GM21576 (cell line): ENCODE results near the gene HOTAIR.

Source experiments
- ATAC-seq: cut with Tn5 transposase; IDR thresholded peaks from one replicate; pipeline ENCODE4 v1.9.1; 2021; ENCODE audit warnings: mild to moderate bottlenecking, moderate library complexity; ENCODE audit not compliant: unreplicated experiment

HOTAIR gene

DNA sequence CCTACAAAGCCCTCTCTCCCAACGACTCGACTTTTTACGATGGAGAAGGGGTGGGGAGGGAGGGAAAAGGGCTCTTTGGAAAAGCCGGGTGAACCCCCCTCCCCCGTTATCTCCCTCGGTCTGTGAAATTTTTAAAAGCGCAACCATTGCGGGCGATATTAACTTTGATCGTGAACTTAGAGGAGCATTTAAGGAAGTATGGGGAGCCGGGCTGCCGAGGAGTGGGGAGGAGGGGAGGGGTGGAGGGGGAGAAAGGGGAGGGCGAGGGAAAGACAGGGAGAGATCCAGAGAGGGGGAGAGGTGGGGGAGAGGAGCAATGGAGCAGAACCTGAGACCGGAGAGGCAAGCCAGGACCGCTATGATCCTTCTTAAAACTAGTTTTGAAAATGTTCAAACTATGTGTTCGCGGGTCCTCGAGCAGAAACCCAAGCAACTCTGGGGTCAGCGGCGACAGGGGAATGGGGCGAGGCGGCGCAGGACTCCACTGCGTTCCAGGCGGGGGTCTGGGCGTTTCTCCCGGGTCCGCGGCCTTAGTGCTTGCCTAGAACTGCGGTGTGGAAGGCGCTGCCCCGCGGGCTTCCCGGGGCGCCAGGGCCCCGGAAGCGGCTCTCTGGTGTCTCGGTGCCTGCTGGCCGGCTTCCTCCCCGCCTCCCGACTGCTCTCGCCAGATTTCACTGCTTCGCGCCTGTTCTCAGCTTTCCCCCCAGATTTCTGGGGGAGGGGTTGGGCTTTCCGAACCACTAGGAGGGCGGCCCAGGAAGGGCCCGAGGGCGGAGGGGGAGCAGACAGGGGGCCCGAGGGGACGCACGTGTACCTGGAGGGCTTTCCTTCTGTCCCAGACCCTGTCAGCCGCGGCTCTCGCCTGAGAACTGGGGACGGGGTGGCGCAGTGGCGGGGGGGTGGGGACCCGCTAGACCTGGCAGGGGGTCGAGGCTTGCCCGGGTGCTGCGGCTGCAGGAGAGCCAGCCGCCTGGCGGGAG is at the start of gene HOTAIR:
TSS of gene HOTAIR (minus strand) at position 871 of the 980 bp plus-strand sequence.
- no peak for ATAC-seq

- no peak for ATAC-seq
Measured at GRCh38 chr12:54024127-54024526, 49.4 kb upstream of the HOTAIR start.

GRCh38 chr12:54022960-54023884 is 48.5 kb upstream of the HOTAIR start:
- no peak for ATAC-seq

GRCh38 chr12:54021432-54022013 is 46.8 kb upstream of the HOTAIR start:
- no peak for ATAC-seq

GRCh38 chr12:54020591-54021405 is 46.0 kb upstream of the HOTAIR start:
- ATAC-seq: no peak

- ATAC-seq: no peak
Measured at GRCh38 chr12:54019924-54020590, 45.3 kb upstream of the HOTAIR start.

DNA sequence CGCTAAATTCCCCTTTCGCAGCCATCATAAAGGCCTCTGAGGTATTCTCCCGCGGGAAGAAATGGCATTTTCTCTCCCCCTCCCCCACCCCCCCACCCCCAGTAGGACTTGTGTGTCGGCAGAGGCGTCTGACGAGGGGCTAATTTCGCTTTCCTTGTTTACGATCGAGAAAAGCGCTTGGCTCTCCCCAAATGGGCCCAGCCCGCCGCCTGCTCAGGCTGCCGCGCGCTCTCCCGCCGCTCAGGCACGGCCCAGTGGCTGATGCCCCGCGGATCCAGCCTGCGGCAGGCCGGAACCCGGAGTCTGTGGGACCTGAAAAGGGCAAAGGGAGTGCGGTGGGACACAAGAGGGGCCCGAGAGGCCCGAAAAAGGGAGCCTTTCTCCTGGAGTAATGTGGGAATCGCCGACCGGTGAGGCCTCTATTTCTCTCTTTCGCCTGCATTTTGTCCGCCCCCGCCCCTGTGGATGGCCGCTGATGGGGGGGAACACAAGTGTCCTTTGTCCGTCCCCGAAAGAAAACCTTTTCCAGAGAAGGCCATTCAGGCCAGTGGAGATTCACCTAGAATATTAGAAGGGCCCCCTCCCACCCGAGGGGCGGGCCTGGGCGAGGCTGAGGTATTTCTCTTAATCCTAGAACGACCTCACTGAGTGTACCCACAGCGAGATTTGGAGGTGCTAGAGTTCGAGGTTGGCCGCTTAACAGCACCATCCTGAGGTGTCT is 44.5 kb upstream of the HOTAIR start:
- ATAC-seq: no peak

DNA sequence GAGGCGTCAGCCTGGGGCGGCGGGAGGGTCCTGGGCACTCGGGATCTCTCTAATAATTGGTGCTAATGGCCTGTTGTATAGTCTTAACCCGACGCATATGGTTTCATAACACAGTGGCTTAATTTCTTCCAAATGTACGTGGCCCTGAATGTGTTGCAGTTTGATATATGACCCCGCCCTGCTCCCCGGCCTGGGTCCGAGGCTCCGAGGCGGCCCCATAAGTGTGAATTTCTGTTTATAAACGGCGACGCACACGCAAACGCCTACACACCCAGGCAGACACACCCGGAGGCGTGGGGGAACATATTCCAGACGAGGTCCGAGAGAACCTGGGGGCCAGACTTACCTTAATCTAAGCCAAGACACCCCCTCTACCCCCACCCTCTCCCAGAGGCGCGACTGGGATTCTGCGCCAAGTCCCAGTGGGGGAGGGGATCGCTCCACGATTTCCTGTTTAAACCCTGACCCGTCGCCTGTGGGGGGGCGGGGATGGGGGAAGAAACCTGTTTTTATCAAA is 43.8 kb upstream of the HOTAIR start:
- ATAC-seq: no peak

DNA sequence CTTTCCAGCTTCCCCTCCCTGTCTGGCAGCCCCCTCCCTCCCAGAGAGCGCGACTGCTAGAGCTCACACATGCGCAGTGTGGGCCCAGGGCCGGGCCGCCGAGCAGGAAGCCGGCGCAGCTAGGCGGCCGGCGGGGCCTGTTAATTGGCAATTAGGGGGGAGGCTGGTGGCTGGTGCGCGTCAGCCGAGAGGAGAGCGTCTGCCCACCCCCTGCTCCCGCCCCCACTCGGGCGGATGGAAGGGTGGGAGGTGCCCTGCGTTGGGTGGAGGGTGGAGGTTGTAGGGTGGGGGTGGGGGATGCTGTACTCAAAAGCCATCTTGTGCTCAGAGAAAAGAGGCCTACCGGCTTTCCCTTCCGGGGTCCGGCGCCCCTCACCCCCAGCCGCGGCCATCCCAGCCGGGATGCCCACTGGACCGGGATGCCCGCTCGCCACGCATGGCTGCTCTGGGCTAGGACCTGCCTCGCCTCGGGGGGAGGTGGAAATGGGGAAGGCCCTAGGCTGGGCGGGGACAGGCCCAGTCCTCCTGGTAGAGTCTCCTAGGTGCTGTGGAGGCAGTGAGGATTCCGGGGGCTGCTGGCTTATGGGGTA is 43.2 kb upstream of the HOTAIR start:
- peak; percentile 72 for ATAC-seq

GRCh38 chr12:54017027-54017788 is 42.5 kb upstream of the HOTAIR start:
- peak; percentile 37 for ATAC-seq

GRCh38 chr12:54016478-54016964 is 41.8 kb upstream of the HOTAIR start:
- ATAC-seq: no peak

DNA sequence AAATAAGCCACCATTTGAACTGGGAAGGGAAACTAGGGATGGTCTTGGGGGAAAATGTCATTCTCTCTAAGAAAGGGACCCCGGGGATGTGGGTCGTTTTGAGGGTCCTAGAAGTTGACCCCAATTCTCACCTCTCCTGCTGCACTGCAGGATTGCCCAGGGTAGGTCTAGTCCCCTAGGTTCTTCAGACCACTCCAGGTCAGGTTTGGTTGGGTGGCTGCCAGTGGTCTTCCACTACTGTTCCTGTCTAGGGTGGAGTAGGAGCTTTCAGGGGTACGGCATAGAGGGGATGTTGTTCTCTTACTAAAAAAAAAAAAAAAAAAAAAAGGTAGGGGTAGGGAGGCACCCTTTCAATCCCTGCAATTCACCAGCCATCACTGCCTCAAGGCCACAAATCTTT is 41.3 kb upstream of the HOTAIR start:
- no peak for ATAC-seq

DNA sequence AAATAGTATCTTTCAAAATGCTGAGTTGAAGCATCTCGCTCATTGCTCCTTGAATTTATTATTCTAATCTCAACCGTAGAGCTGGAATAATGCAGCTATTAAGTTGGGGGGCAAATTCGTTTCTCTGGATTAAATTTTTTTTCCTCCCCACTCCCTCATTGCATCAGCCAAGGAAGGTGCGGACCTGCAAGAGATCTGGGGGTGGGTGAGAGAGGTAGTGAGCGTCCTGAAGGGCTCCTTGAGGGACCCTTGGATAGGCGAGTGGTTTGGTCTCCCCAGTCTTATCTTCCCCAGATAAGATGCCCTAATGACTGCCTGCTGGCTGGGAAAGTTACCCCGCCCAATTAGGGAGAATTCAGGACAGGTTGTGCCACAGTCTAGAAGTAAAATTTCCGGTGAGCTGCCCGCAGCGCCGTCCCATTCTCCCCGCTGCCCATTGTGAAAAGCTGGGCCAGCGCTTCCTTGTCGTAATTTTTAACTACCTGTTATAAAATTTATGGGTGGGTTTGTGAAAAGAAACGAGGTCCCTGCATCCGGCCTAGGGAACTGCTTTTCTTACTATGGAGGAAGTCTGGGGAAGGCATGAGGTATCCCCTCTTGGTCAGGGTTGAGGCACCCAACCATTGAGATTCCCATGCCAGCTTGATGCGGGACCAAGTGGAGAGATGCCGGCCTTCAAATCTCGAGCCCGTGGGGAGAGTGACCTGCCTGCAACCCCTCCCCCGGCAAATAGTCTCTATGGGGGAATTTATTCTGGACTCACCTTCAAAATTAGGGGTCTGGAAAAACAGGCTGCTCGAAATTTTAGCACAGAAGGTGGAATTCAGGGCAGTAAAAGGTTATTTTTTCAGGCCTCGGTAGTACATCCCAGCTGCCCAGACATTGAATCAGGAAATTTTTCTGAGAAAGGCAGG is 40.5 kb upstream of the HOTAIR start:
- no peak for ATAC-seq

DNA sequence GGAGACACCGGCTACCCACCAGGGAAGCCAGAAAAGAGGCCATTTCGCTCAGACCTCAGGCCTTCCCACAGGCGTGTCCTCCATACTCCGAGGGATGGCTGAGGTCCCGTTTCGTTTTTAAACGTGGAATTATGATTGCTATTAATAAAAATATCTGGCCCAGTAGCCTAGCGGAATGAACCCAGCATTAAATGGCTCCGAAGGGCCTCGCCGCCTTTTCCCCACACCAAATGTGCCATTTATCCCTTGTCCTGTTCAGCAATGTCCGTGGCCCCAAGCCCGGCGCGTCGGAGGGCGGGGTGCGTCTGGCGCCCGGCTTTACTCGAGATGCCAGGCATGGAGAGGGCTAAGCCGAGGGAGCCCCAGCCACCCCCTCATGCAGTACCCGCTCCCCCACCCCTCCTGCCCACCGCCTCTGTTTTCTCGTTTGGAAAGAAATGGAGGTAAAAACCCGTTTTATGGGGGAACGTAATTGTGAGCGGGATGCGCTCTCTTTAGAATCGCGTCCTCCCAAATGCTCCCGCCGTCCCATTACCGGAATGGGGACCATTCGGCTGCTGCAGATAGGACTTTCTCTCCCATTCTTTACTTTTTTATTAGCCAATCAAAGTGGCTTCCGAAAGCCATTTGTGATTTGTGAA is 39.7 kb upstream of the HOTAIR start:
- no peak for ATAC-seq

GRCh38 chr12:54012631-54013409 is 38.1 kb upstream of the HOTAIR start:
- ATAC-seq: no peak
